Karpas-422 (cell line): Measurements from ENCODE around the gene SLC8A3. TPM values are rescaled to one million over a fixed set of nuclear protein-coding genes. Genes with fewer than 3 reads are reported as not detected.

Source experiments
- DNase-seq: peaks from one replicate; pipeline ENCODE4 v3.0.0-alpha.2; 2015
- H2AFZ ChIP-seq: fragments of 200-600 bp; sonication (generic); 2 replicates; pipeline ENCODE4 v1.6.1; 2014; ENCODE audit warnings: antibody characterized with exemption, low read length, mixed read lengths
- H3K27ac ChIP-seq: fragments of 200-600 bp; sonication (generic); 2 replicates; pipeline ENCODE4 v1.5.1; 2014; ENCODE audit warnings: mild to moderate bottlenecking, low read length, moderate library complexity
- H3K27me3 ChIP-seq: fragments of 200-600 bp; sonication (generic); 2 replicates; pipeline ENCODE4 v1.6.1; 2014; ENCODE audit warnings: low read length, mixed read lengths
- H3K36me3 ChIP-seq: fragments of 200-600 bp; sonication (generic); 2 replicates; pipeline ENCODE4 v1.6.1; 2014; ENCODE audit warnings: low read length, mixed read lengths; ENCODE audit not compliant: insufficient read depth
- H3K4me1 ChIP-seq: fragments of 200-600 bp; sonication (generic); 2 replicates; pipeline ENCODE4 v1.6.1; 2014; ENCODE audit warnings: mild to moderate bottlenecking, low read length, mixed read lengths
- H3K4me2 ChIP-seq: fragments of 200-600 bp; sonication (generic); 2 replicates; pipeline ENCODE4 v1.6.1; 2014; ENCODE audit warnings: low read length, low read depth, mild to moderate bottlenecking; ENCODE audit not compliant: poor library complexity, severe bottlenecking
- H3K4me3 ChIP-seq: fragments of 200-600 bp; sonication (generic); 2 replicates; pipeline ENCODE4 v1.5.1; 2014; ENCODE audit warnings: mild to moderate bottlenecking, antibody characterized with exemption, low read length, mixed read lengths
- H3K79me2 ChIP-seq: fragments of 200-600 bp; sonication (generic); 2 replicates; pipeline ENCODE4 v1.6.1; 2014; ENCODE audit warnings: mild to moderate bottlenecking, low read length, mixed read lengths
- H3K9ac ChIP-seq: fragments of 200-600 bp; sonication (generic); 2 replicates; pipeline ENCODE4 v1.6.0; 2014; ENCODE audit warnings: low read length
- H3K9me2 ChIP-seq: fragments of 200-600 bp; sonication (generic), shearing (Covaris generic); replicated peaks from 2 replicates; pipeline ENCODE4 v1.6.0; 2014; ENCODE audit warnings: mild to moderate bottlenecking, low read length, moderate library complexity; ENCODE audit not compliant: insufficient read depth
- H3K9me3 ChIP-seq: fragments of 300-700, 200-600 bp; sonication (generic); 2 replicates; pipeline ENCODE4 v1.6.1; 2014; ENCODE audit warnings: low read length, mixed read lengths
- H4K20me1 ChIP-seq: fragments of 200-600 bp; sonication (generic); 2 replicates; pipeline ENCODE4 v1.6.1; 2014; ENCODE audit warnings: mild to moderate bottlenecking, antibody characterized with exemption, low read length, low read depth; ENCODE audit not compliant: insufficient read depth
- total RNA-seq: library from RNA; depleted of rRNA; stranded (reverse); fragments of >200 nt; shearing (Covaris generic); gene quantifications from 2 replicates; pipeline ENCODE4 v1.2.3, GENCODE V29; 2014; ENCODE audit warnings: low replicate concordance

Gene SLC8A3
- total RNA-seq, 1 experiment from 2014 or later: not detected

DNA sequence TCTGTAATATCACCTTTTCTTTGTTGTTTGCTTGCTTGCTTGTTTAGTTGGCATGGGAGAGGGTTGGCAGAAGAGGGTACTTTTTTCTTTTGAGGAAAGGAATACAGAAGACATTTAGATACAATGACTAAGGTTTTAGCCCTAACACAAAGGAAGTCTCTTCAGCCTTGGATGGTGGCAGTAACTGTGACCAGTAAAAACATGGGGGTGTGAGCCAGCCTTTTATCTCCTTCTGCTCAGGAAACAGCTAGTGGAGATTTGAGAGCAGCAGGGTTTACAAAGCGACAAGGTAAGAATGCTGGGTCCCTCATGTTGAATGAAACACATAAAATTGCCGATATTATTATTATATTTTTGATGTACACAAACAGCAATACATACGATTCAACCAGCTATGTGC lies 40.4 kb downstream of the SLC8A3 start:
- H3K9me3 ChIP-seq: no peaks in the 10 kb centered on the region
- H3K36me3 ChIP-seq: no peaks in the 10 kb centered on the region
- H4K20me1 ChIP-seq: no peaks in the 10 kb centered on the region
- no peaks in the 10 kb centered on the region for H3K27me3 ChIP-seq
- no peak overlapping the region for H3K4me2 ChIP-seq
- H3K27ac ChIP-seq: no peak overlapping the region
- H2AFZ ChIP-seq: no peak overlapping the region
- H3K4me3 ChIP-seq: no peak overlapping the region
- H3K9me2 ChIP-seq: no peaks in the 10 kb centered on the region
- H3K9ac ChIP-seq: no peak overlapping the region
- DNase-seq: no peak
- H3K4me1 ChIP-seq: peaks cover 9% of the 10 kb centered on the region
- no peaks in the 10 kb centered on the region for H3K79me2 ChIP-seq

DNA sequence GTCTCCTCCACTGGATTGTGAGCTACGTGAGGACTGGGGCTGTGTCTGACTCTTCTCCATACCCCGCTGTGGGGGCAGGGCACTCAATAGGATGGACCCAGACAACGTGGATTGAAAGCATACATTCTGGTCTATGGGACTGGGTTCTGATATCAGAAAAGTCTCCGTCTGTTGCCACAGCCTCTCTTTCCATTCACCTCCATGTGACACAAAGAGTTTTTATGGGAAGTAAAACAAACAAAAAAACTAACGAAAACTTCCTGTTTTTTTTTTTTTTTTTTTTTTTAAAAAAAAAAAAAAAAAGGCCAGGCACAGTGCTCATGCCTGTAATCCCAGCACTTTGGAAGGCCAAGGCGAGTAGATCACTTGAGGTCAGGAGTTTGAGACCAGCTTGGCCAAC lies 44.7 kb downstream of the SLC8A3 start:
- Histone ChIP-seq H3K9me3 (no peaks in the 10 kb centered on the region), H3K4me2 (no peak overlapping the region), H3K79me2 (no peaks in the 10 kb centered on the region), H4K20me1 (no peaks in the 10 kb centered on the region), H3K9ac (no peak overlapping the region), H2AFZ (no peak overlapping the region), H3K9me2 (no peaks in the 10 kb centered on the region), H3K4me3 (no peak overlapping the region), H3K27ac (no peak overlapping the region), H3K36me3 (no peaks in the 10 kb centered on the region), H3K4me1 (no peaks in the 10 kb centered on the region), H3K27me3 (no peaks in the 10 kb centered on the region)
- no peak for DNase-seq

DNA sequence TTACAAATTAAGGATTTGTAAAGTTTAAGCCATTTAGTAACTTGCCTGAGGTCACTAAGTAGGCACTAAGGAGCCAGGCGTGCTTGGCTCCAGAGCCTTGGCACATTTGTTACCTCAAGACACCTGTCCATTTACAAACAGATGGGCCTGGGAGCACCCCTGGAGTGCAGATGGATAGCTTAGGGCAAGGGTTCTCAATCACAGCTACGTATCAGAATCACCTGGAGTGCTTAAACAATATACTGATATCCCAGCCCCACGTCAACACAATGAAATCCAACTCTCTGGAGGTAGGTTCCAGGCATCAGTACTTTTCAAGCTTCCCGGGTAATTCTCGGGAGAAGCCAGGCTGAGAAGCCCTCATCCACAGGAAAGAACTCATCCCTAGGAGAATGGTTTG lies 45.4 kb downstream of the SLC8A3 start:
- Histone ChIP-seq H3K9ac (no peak overlapping the region), H3K4me2 (no peak overlapping the region), H3K27me3 (no peaks in the 10 kb centered on the region)

DNA sequence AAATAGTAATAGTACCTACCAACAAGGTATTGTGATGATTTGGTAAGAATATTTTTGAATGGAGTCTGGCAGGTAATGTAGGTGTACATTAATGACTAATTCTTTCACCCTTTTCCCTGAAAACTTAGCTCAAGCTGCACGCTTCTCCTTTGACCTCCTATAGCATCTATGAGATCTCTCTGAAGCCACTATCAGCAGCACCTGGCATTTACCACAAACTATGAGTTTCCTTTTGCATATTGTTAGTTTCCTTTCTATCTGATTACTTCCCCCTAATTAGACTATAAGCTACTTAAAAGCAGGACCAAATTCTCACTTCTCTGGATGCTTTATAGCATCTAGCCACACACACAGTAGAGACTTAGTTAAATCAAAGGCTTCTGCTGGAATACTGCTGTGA lies 48.1 kb downstream of the SLC8A3 start:
- no peaks in the 10 kb centered on the region for H3K9me2 ChIP-seq
- no peak overlapping the region for H3K4me2 ChIP-seq
- no peaks in the 10 kb centered on the region for H3K79me2 ChIP-seq
- no peak overlapping the region for H3K9ac ChIP-seq
- no peak overlapping the region for H3K27ac ChIP-seq
- no peaks in the 10 kb centered on the region for H3K27me3 ChIP-seq
- H3K4me3 ChIP-seq: no peak overlapping the region
- H3K36me3 ChIP-seq: no peaks in the 10 kb centered on the region
- H3K9me3 ChIP-seq: no peaks in the 10 kb centered on the region
- no peak for DNase-seq
- H4K20me1 ChIP-seq: no peaks in the 10 kb centered on the region
- H3K4me1 ChIP-seq: no peaks in the 10 kb centered on the region
- H2AFZ ChIP-seq: no peak overlapping the region

More for the DNA sequence above, 45.4 kb downstream of the SLC8A3 start:
- H3K9me2 ChIP-seq: no peaks in the 10 kb centered on the region
- H3K9me3 ChIP-seq: no peaks in the 10 kb centered on the region
- DNase-seq: no peak
- no peak overlapping the region for H2AFZ ChIP-seq
- H4K20me1 ChIP-seq: no peaks in the 10 kb centered on the region
- no peak overlapping the region for H3K4me3 ChIP-seq
- no peaks in the 10 kb centered on the region for H3K4me1 ChIP-seq
- H3K79me2 ChIP-seq: no peaks in the 10 kb centered on the region
- no peaks in the 10 kb centered on the region for H3K36me3 ChIP-seq
- H3K27ac ChIP-seq: no peak overlapping the region

DNA sequence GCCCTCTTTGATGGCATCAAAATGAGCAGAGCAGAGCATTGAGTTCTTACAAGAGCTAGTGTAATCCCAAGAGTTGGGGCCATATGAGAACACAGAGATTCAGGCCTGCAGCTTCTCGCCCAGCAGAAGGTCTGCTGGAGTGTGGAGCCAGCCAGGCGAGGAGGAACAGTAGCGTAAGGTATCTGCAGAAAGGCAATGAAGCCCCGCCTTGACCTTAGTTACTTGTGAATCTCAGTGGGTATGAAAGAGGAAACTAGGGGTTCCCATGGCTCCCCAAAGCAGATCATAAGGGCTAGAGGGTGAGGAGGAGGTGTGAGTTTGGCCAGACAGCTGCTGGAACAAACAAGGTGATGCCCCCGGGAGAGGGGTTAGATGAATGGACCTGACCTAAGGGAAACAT lies 49.4 kb downstream of the SLC8A3 start:
- H2AFZ ChIP-seq: no peak overlapping the region
- no peak overlapping the region for H3K9ac ChIP-seq
- no peaks in the 10 kb centered on the region for H3K27me3 ChIP-seq
- H3K27ac ChIP-seq: no peak overlapping the region
- H3K4me3 ChIP-seq: no peak overlapping the region
- DNase-seq: no peak
- no peak overlapping the region for H3K4me2 ChIP-seq
- H3K4me1 ChIP-seq: no peaks in the 10 kb centered on the region
- H3K36me3 ChIP-seq: no peaks in the 10 kb centered on the region
- no peaks in the 10 kb centered on the region for H4K20me1 ChIP-seq
- H3K79me2 ChIP-seq: no peaks in the 10 kb centered on the region
- no peaks in the 10 kb centered on the region for H3K9me2 ChIP-seq
- H3K9me3 ChIP-seq: no peaks in the 10 kb centered on the region

DNA sequence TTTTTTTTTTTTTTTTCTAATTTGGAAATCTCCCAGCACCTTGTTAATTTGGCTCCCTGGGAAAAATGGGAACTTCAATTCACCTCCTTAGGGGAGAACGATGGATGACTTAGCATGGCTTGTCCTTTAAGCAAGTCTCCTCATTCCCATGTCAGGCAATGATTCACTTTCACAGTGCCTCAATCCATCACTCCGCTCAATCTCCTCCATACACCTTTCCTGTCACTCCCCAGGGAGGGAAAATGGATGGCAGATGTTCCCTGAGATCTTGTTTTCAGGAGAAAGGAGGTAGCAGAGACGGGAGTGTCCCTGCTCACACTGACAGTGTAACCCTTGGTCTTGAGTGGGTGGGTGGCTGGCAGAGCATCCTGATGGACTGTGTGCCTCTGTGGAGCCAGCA lies 51.0 kb downstream of the SLC8A3 start:
- Histone ChIP-seq H3K9ac (no peak overlapping the region), H2AFZ (no peak overlapping the region), H3K27me3 (no peaks in the 10 kb centered on the region), H3K9me2 (no peaks in the 10 kb centered on the region), H3K9me3 (no peaks in the 10 kb centered on the region), H3K4me3 (no peak overlapping the region), H3K4me1 (no peaks in the 10 kb centered on the region), H3K4me2 (no peak overlapping the region), H4K20me1 (no peaks in the 10 kb centered on the region), H3K36me3 (no peaks in the 10 kb centered on the region), H3K79me2 (no peaks in the 10 kb centered on the region), H3K27ac (no peak overlapping the region)
- no peak for DNase-seq

DNA sequence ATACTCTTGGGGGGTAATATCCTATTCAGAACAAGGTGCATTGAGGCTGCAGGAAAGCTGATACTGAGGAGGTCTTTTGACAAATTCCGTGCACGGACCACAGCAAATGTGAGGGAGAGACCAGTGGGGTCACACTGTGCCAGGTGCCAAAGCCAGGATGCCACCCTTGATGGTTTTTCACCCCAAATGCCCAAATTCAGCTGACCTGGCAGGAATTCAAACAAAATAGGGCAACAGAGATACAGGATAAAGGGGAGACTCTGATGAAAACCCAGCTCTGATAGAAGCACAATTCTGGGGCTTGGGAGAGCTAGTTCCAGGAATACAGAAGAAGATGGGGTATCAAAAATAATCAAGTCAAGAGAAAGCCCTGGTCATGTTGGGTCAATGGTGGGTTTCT lies 55.3 kb downstream of the SLC8A3 start:
- Histone ChIP-seq H3K79me2 (no peaks in the 10 kb centered on the region), H2AFZ (no peak overlapping the region), H3K27me3 (no peaks in the 10 kb centered on the region), H3K9me2 (no peaks in the 10 kb centered on the region; the same call in 1 of the 2 replicates), H3K4me1 (no peaks in the 10 kb centered on the region), H3K9me3 (no peaks in the 10 kb centered on the region), H3K4me2 (no peak overlapping the region), H3K36me3 (no peaks in the 10 kb centered on the region), H3K4me3 (no peak overlapping the region), H4K20me1 (no peaks in the 10 kb centered on the region), H3K27ac (no peak overlapping the region), H3K9ac (no peak overlapping the region)
- no peak for DNase-seq

DNA sequence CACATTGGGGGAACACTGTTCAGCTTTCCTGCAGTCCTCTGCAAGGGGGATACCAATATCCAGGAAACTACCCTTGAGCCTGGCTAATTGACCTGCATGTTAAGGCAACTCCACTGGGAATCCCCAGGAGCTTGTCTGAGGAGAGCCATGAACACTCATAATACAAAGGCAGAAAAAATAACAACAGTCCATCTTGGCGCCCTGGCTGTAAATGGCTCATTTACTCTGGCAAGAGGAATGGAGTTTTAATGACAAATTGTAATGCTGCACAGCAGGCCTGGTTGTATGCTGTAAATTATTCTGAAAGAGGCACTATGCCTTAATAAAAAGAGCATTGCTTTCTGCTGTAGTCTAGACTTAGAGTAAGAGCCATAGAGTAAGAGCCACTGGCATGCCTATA lies 58.3 kb downstream of the SLC8A3 start:
- H3K27ac ChIP-seq: no peak overlapping the region
- H3K36me3 ChIP-seq: no peaks in the 10 kb centered on the region
- H4K20me1 ChIP-seq: no peaks in the 10 kb centered on the region
- no peak for DNase-seq
- H3K27me3 ChIP-seq: no peaks in the 10 kb centered on the region
- H3K9me3 ChIP-seq: no peaks in the 10 kb centered on the region
- H3K9me2 ChIP-seq: no peaks in the 10 kb centered on the region; the same call in 1 of the 2 replicates
- H3K4me2 ChIP-seq: no peak overlapping the region
- H2AFZ ChIP-seq: no peak overlapping the region
- no peaks in the 10 kb centered on the region for H3K4me1 ChIP-seq
- no peak overlapping the region for H3K4me3 ChIP-seq
- H3K9ac ChIP-seq: no peak overlapping the region
- H3K79me2 ChIP-seq: no peaks in the 10 kb centered on the region

DNA sequence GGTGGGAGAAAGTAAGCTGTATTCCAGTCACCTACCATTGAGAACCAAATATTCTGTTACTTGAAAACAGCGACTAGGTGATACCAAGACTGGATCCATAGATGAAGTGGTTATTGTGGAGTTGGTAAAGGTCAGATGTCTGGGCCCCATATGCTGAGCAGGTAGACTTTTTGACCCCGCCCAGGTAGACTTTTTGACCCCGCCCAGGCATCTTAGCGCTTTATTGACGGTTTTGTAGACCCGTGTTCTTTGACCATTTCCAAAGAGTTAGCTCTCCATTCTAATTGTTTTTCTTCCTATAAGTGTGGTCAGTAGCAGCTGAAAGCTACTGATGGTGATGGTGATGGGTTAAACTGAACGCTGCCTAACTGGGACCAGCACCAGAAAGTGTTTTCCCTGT lies 61.6 kb downstream of the SLC8A3 start:
- no peak overlapping the region for H3K9ac ChIP-seq
- H3K4me2 ChIP-seq: no peak overlapping the region
- no peak overlapping the region for H2AFZ ChIP-seq
- no peak overlapping the region for H3K4me3 ChIP-seq
- no peaks in the 10 kb centered on the region for H3K4me1 ChIP-seq
- 0 out of 2 replicates have a peak, but pooled peaks cover 2% of the 10 kb centered on the region for H3K27me3 ChIP-seq
- no peaks in the 10 kb centered on the region for H4K20me1 ChIP-seq
- no peaks in the 10 kb centered on the region for H3K36me3 ChIP-seq
- H3K27ac ChIP-seq: no peak overlapping the region
- H3K79me2 ChIP-seq: no peaks in the 10 kb centered on the region
- H3K9me3 ChIP-seq: no peaks in the 10 kb centered on the region
- H3K9me2 ChIP-seq: no peaks in the 10 kb centered on the region; the same call in 1 of the 2 replicates
- no peak for DNase-seq
